ENCODE measurements around the gene KDM6B. TPM values are rescaled to one million over a fixed set of nuclear protein-coding genes. Genes with fewer than 3 reads are reported as not detected.

Gene KDM6B
- total and polyA plus RNA-seq, 4 donors: 2.5 to 11.5 (median 3.3) TPM

- TF ChIP-seq NR2F2 (IDR thresholded peaks at IDR 0.05) (no peak), FOXA2 (IDR thresholded peaks at IDR 0.05) (no peak), HNF4G (IDR thresholded peaks at IDR 0.05) (no peak), SP1 (IDR thresholded peaks at IDR 0.05) (no peak)
- WGBS: 96% methylated on average over 7 of the region's 7 CpGs
- Histone ChIP-seq H3K27me3 (ENCODE audit: control insufficient read depth in 4 of 4, insufficient read depth in 4 of 4, low read length in 3 of 4) (no peaks in the 10 kb centered on the region), H3K27ac (ENCODE audit: low read depth in 1 of 2, low read length in 2 of 2) (no peak overlapping the region), H3K4me1 (ENCODE audit: control insufficient read depth in 4 of 4, insufficient read depth in 4 of 4, low read length in 3 of 4) (no peaks in the 10 kb centered on the region), H3K36me3 (ENCODE audit: control insufficient read depth in 4 of 4, insufficient read depth in 3 of 4, low read depth in 1 of 4, low read length in 3 of 4) (no peaks in the 10 kb centered on the region), H3K9me3 (ENCODE audit: control insufficient read depth in 4 of 4, low read length in 3 of 4) (no peaks in the 10 kb centered on the region), H3K9ac (ENCODE audit: low read depth in 1 of 2, low read length in 2 of 2) (no peak overlapping the region), H3K4me3 (ENCODE audit: low read depth in 1 of 3, low read length in 3 of 3) (no peak overlapping the region)
- DNase-seq (ENCODE audit: low spot score): no peak
Measured at GRCh38 chr17:7878234-7878633, 44.2 kb downstream of the KDM6B start.

- no peaks in the 10 kb centered on the region for H3K27me3 ChIP-seq (ENCODE audit: control insufficient read depth in 4 of 4, insufficient read depth in 4 of 4, low read length in 3 of 4)
- no peak for TF ChIP-seq JUND (IDR thresholded peaks at IDR 0.05)
- no peak for TF ChIP-seq EGR1 (IDR thresholded peaks at IDR 0.05; ENCODE audit: low read depth in 2 of 2)
- no peak for TF ChIP-seq TAF1 (conservative IDR thresholded peaks at IDR 0.05)
- no peak for TF ChIP-seq YY1 (IDR thresholded peaks at IDR 0.05)
- no peak for TF ChIP-seq ZBTB33 (IDR thresholded peaks at IDR 0.05)
- no peak for TF ChIP-seq MAX (IDR thresholded peaks at IDR 0.05)
- TF ChIP-seq HNF4G (IDR thresholded peaks at IDR 0.05): no peak
- no peak for TF ChIP-seq CTCF (IDR thresholded peaks at IDR 0.05; ENCODE audit: low read depth, low read length, missing input control)
- no peak for TF ChIP-seq RXRA (IDR thresholded peaks at IDR 0.05)
- TF ChIP-seq FOXA2 (IDR thresholded peaks at IDR 0.05): no peak
- TF ChIP-seq HNF4A (conservative IDR thresholded peaks at IDR 0.05): no peak
- no peak for TF ChIP-seq REST (IDR thresholded peaks at IDR 0.05)
- no peak for TF ChIP-seq FOXA1 (IDR thresholded peaks at IDR 0.05)
- TF ChIP-seq NR2F2 (IDR thresholded peaks at IDR 0.05): no peak
- TF ChIP-seq RAD21 (IDR thresholded peaks at IDR 0.05): no peak
- TF ChIP-seq SP1 (IDR thresholded peaks at IDR 0.05): no peak
- no peak for TF ChIP-seq ATF3 (IDR thresholded peaks at IDR 0.05)
- WGBS: 64% methylated on average over 3 of the region's 3 CpGs
- no peak overlapping the region for H3K27ac ChIP-seq (ENCODE audit: low read depth in 1 of 2, low read length in 2 of 2)
- H3K9ac ChIP-seq (ENCODE audit: low read depth in 1 of 2, low read length in 2 of 2): no peak overlapping the region
- H3K9me3 ChIP-seq (ENCODE audit: control insufficient read depth in 4 of 4, low read length in 3 of 4): no peaks in the 10 kb centered on the region
- no peaks in the 10 kb centered on the region for H3K4me1 ChIP-seq (ENCODE audit: control insufficient read depth in 4 of 4, insufficient read depth in 4 of 4, low read length in 3 of 4)
- H3K36me3 ChIP-seq (ENCODE audit: control insufficient read depth in 4 of 4, insufficient read depth in 3 of 4, low read depth in 1 of 4, low read length in 3 of 4): no peaks in the 10 kb centered on the region
- no peak overlapping the region for H3K4me3 ChIP-seq (ENCODE audit: low read depth in 1 of 3, low read length in 3 of 3)
- no peak for DNase-seq (ENCODE audit: low spot score)
Measured at GRCh38 chr17:7880076-7880868, 46.3 kb downstream of the KDM6B start.

Measured in liver (tissue), 9 donors.